Hepatocyte (in vitro differentiated cells): Measurements from ENCODE around the gene CNTN6. TPM values are rescaled to one million over a fixed set of nuclear protein-coding genes. Genes with fewer than 3 reads are reported as not detected.

Source experiments
- polyA plus RNA-seq: library from polyadenylated mRNA; unstranded; fragments of >200 nt; fragmentation: Nextera tagmentation; extraction: Ambion mirVana; gene quantifications from 2 replicates; pipeline ENCODE4 v1.2.1, GENCODE V29; 2016
- small RNA-seq: library from RNA; depleted of rRNA; stranded (forward); fragments of <200 nt; gene quantifications from one replicate; pipeline ENCODE3, GENCODE V24; 2014
- total RNA-seq: library from RNA; depleted of rRNA; stranded (reverse); fragments of >200 nt; gene quantifications from 2 replicates; pipeline ENCODE4 v1.2.3, GENCODE V29; 2014

Gene CNTN6
- total and polyA plus RNA-seq, 2 experiments from 2014 or later, result 2.9 to 3.2 TPM

Small RNA genes within 50 kb of the gene (small RNA-seq; reads per million reads assigned to genes)
- not detected for gene CRB3P1
- not detected for gene RN7SL120P
